Suprapubic skin (tissue), 4 donors: ENCODE data around the gene TMEM254. TPM values are rescaled to one million over a fixed set of nuclear protein-coding genes. Genes with fewer than 3 reads are reported as not detected.

Source experiments
- DNase-seq, 2 donors: peaks; one replicate each; pipeline ENCODE4 v3.0.0-alpha.2; 2019; ENCODE audit warnings: low spot score in 2 of 2
- H3K27ac ChIP-seq: fragments of 200-600 bp; sonication (generic); one replicate; pipeline ENCODE4 v1.5.1; 2019
- H3K27me3 ChIP-seq: fragments of 200-600 bp; sonication (generic); one replicate; pipeline ENCODE4 v1.5.1; 2019
- H3K36me3 ChIP-seq: fragments of 200-600 bp; sonication (generic); one replicate; pipeline ENCODE4 v1.5.1; 2019
- H3K4me1 ChIP-seq: fragments of 200-600 bp; sonication (generic); one replicate; pipeline ENCODE4 v1.5.1; 2019
- H3K4me3 ChIP-seq: fragments of 200-600 bp; sonication (generic); one replicate; pipeline ENCODE4 v1.5.1; 2019; ENCODE audit warnings: mild to moderate bottlenecking
- H3K9me3 ChIP-seq: fragments of 200-600 bp; sonication (generic); one replicate; pipeline ENCODE4 v1.5.1; 2019
- CTCF ChIP-seq, 2 donors: fragments of 200-600 bp in 1 of 2; fragments of 450-650 bp in 1 of 2; sonication (generic) in 1 of 2; IDR thresholded peaks; one replicate each; pipeline ENCODE4 v1.5.1; 2016 to 2019; ENCODE audit warnings: antibody characterized with exemption in 2 of 2, mild to moderate bottlenecking in 1 of 2, moderate library complexity in 1 of 2
- EP300 ChIP-seq: sonication (generic); formaldehyde crosslinking; IDR thresholded peaks from one replicate; pipeline ENCODE4 v1.6.1; 2017; ENCODE audit warnings: antibody characterized with exemption
- POLR2A ChIP-seq, 2 donors: fragments of 450-650 bp; IDR thresholded peaks; one replicate each; pipeline ENCODE4 v1.6.1; 2017; ENCODE audit warnings: antibody characterized with exemption in 2 of 2, mild to moderate bottlenecking in 2 of 2, moderate library complexity in 2 of 2
- POLR2AphosphoS5 ChIP-seq, 3 donors: sonication (generic); formaldehyde crosslinking; IDR thresholded peaks; one replicate each; pipeline ENCODE4 v1.6.1; 2017; ENCODE audit warnings: antibody characterized with exemption in 3 of 3
- WGBS: methylation state at CpG from one replicate; pipeline ENCODE4 v1.1.5; 2018; 5-methylcytosine and 5-hydroxymethylcytosine counted together
- total RNA-seq, 4 donors: library from RNA; depleted of rRNA; stranded (reverse); fragments of >200 nt; gene quantifications; one replicate each; pipeline ENCODE4 v1.1.0, GENCODE V29; 2016

TMEM254 gene
- total RNA-seq, 4 donors from 2014 or later: 34.0 to 90.8 (median 77.2) TPM

GRCh38 chr10:80141696-80142460, 63.4 kb downstream of the TMEM254 start:
- peaks cover 34% of the 10 kb centered on the region for H3K4me1 ChIP-seq
- TF ChIP-seq POLR2AphosphoS5 (IDR thresholded peaks at IDR 0.05) (no peak), POLR2A (IDR thresholded peaks at IDR 0.05) (no peak), EP300 (no peak), CTCF (IDR thresholded peaks at IDR 0.05) (no peak)
- H3K4me3 ChIP-seq: no peak overlapping the region
- WGBS: 53% methylated on average over 19 of the region's 19 CpGs
- DNase-seq: peak in 1 of 2 donors; percentile 65
- H3K36me3 ChIP-seq: no peaks in the 10 kb centered on the region
- no peaks in the 10 kb centered on the region for H3K9me3 ChIP-seq
- H3K27me3 ChIP-seq: no peaks in the 10 kb centered on the region
- no peak overlapping the region for H3K27ac ChIP-seq

Other genes with a start within 250 kb of the TMEM254 start
- gene SFTPD, start 129.6 kb upstream of the TMEM254 start, total RNA-seq: 1 to 10 TPM in 3 of 4 donors, not detected in 1; 2.7 to 4.7 (median 3.0) TPM
- gene PLAC9, start 54.1 kb downstream of the TMEM254 start, total RNA-seq: 10 to 100 TPM in 2 of 4 donors, 1 to 10 TPM in 2; 5.6 to 18.5 (median 9.2) TPM
- gene ANXA11, start 126.9 kb downstream of the TMEM254 start, total RNA-seq: 100 to 1,000 TPM in 1 of 4 donors, 10 to 100 TPM in 3; 85.1 to 103 (median 87.3) TPM
- gene MAT1A, start 211.0 kb downstream of the TMEM254 start, total RNA-seq: 10 to 100 TPM in 1 of 4 donors, 1 to 10 TPM in 3; 3.3 to 13.3 (median 4.9) TPM